GM23248 (cell line): Measurements from ENCODE around the gene IQCF2.

Experiments used
- EZH2 ChIP-seq: fragments of 200-600 bp; sonication (generic); IDR thresholded peaks from 2 replicates; pipeline ENCODE4 v1.6.1; 2018; ENCODE audit warnings: antibody characterized with exemption, mild to moderate bottlenecking; ENCODE audit not compliant: insufficient read depth, poor library complexity, severe bottlenecking
- EZH2phosphoT487 ChIP-seq: fragments of 200-600 bp; sonication (generic); IDR thresholded peaks from 2 replicates; pipeline ENCODE4 v1.6.1; 2018; ENCODE audit warnings: antibody characterized with exemption, moderate library complexity, mild to moderate bottlenecking, low read depth; ENCODE audit not compliant: insufficient read depth

DNA sequence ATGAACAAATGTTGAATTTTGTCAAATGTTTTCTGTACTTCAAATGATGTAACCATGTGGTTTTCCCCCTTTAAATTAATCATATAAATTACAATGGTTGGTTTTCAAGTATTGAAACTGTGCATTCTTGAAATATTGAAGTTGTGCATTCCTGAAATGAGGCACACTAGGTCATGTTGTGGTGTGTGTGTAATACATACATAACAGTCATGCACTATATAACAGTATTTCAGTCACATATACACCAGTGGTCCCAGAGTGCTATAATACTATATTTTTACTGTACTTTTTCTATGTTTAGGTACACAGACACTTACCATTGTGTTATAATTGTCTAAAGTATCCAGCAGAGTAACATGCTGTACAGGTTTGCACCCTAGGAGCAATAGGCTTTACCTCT is 25.0 kb downstream of the IQCF2 start:
- no peak for TF ChIP-seq EZH2phosphoT487
- TF ChIP-seq EZH2, result no peak
